ENCODE results near the gene RPAIN. TPM values are rescaled to one million over a fixed set of nuclear protein-coding genes. Genes with fewer than 3 reads are reported as not detected.

The RPAIN gene, protein sequence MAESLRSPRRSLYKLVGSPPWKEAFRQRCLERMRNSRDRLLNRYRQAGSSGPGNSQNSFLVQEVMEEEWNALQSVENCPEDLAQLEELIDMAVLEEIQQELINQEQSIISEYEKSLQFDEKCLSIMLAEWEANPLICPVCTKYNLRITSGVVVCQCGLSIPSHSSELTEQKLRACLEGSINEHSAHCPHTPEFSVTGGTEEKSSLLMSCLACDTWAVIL
- total RNA-seq (10 to 100 TPM; 37.8 to 53.8 (median 47.1) TPM), polyA plus RNA-seq (10 to 100 TPM; 21.3 to 32.9 (median 31.8) TPM)

DNA sequence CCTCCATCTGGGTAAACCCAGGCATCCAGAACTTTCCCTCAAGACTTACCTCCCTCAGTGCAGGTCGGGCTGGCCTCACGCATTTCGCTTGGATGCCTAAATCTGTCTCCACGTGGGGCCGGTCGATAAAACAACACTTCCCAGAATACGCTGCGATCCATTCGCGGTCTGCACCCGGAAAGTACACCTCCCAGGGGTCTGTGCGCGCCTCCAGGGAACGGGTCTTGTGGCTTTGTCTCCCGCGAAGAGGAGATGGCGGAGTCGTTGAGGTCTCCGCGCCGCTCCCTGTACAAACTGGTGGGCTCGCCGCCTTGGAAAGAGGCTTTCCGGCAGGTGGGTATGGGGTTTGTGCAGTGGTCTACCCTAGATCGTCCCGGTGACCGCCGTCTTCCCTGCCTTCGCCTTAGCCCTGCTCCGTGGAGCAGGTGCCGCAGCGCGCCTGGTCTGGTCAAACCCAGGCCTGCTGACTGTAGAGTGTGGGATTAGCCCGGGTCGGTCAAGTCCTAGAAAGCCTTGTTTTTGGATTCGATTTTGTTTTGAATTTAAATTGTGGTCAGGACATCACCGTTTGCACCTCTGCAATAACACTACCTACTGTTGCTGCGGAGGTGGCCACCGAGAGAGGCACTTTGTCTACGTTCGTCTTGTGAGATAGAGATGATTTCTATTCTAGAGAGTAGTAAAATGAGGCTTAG lies at the start of gene RPAIN:
Gene RPAIN (plus strand): TSS at position 224 of the 695 bp plus-strand sequence. CDS start 29 bp downstream, at position 253.
- Histone ChIP-seq H3K4me3 (peak within 1 kb of the TSS; percentile 54 to 83 (median 81)), H3K4me1 (peaks cover 0 to 37% (median 28%) of the 10 kb centered on the region in 4 donors), H3K36me3 (peaks cover 0 to 60% (median 20%) of the 10 kb centered on the region in 4 donors), H3K9me3 (no peaks in the 10 kb centered on the region), H3K27ac (peak within 1 kb of the TSS; percentile 80 to 91 (median 88)), H3K27me3 (no peaks in the 10 kb centered on the region)
- DNase-seq = peak; percentile 93
- TF ChIP-seq, protein P1, sequence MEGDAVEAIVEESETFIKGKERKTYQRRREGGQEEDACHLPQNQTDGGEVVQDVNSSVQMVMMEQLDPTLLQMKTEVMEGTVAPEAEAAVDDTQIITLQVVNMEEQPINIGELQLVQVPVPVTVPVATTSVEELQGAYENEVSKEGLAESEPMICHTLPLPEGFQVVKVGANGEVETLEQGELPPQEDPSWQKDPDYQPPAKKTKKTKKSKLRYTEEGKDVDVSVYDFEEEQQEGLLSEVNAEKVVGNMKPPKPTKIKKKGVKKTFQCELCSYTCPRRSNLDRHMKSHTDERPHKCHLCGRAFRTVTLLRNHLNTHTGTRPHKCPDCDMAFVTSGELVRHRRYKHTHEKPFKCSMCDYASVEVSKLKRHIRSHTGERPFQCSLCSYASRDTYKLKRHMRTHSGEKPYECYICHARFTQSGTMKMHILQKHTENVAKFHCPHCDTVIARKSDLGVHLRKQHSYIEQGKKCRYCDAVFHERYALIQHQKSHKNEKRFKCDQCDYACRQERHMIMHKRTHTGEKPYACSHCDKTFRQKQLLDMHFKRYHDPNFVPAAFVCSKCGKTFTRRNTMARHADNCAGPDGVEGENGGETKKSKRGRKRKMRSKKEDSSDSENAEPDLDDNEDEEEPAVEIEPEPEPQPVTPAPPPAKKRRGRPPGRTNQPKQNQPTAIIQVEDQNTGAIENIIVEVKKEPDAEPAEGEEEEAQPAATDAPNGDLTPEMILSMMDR (IDR thresholded peaks at IDR 0.05) = no peak
- TF ChIP-seq EP300 (IDR thresholded peaks at IDR 0.05) (no peak), POLR2A (IDR thresholded peaks at IDR 0.05) (peak; percentile 50 to 60), POLR2AphosphoS5 (IDR thresholded peaks at IDR 0.05) (peak; percentile 72 to 92 (median 85))
- intact Hi-C loops (cut with DNase I) = no loop called here
- WGBS, 2 donors = 0% methylated on average over 41 of the region's 41 CpGs

DNA sequence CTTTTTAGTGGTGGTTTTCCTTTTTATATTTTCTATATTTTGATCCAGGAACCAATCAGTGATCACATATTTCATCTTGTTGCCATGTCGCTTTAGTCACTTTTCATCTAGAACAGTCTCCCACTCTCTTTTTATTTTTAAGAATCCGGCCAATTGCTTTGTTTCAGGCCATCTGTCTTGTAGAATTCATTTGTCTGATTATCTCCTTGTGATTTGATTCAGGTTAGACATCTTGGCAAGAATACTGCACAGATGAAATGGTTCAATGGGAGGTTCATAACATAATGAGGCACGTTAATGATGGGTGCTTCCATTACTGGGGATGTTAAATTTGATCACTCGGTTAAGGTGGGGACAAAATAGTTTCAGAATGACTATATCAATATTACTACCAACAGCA lies 49.6 kb upstream of the RPAIN start:
- Histone ChIP-seq H3K4me1 (no peaks in the 10 kb centered on the region), H3K27me3 (no peaks in the 10 kb centered on the region), H3K4me3 (no peak overlapping the region), H3K27ac (no peak overlapping the region), H3K9me3 (no peaks in the 10 kb centered on the region), H3K36me3 (peaks cover 0 to 91% (median 34%) of the 10 kb centered on the region in 4 donors)
- 91% methylated on average over 4 of the region's 4 CpGs for WGBS, 2 donors
- DNase-seq = no peak
- intact Hi-C loops (cut with DNase I) = no loop called here
- TF ChIP-seq POLR2AphosphoS5 (IDR thresholded peaks at IDR 0.05) (no peak), POLR2A (IDR thresholded peaks at IDR 0.05) (no peak)
- TF ChIP-seq, protein P1 (IDR thresholded peaks at IDR 0.05) = no peak

DNA sequence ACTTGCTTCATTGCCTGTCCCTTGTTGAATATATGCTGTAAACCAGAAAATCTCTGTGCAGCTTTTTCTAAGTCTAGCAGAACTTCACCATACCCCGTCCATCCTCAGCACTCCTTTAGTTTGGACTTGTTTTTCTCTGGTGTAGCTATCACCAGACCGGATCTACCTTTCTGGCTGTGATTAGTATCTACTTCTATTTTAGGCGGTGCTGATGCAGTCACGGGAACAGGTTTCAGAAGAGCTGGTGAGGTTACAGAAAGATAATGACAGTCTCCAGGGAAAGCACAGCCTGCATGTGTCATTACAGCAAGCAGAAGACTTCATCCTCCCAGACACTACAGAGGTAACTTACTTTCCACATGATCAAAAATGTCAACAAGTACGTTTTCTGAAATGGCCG lies 46.9 kb upstream of the RPAIN start:
- no peak for DNase-seq
- Histone ChIP-seq H3K36me3 (peaks cover 6 to 98% (median 42%) of the 10 kb centered on the region in 4 donors), H3K27ac (no peak overlapping the region), H3K9me3 (no peaks in the 10 kb centered on the region), H3K4me1 (no peaks in the 10 kb centered on the region), H3K4me3 (no peak overlapping the region), H3K27me3 (no peaks in the 10 kb centered on the region)
- 77 to 85% methylated on average over 6 of the region's 6 CpGs for WGBS, 2 donors
- no peak for TF ChIP-seq EP300 (IDR thresholded peaks at IDR 0.05)
- TF ChIP-seq POLR2AphosphoS5 (IDR thresholded peaks at IDR 0.05) = no peak
- TF ChIP-seq, protein P1 (IDR thresholded peaks at IDR 0.05) = no peak
- no peak for TF ChIP-seq POLR2A (IDR thresholded peaks at IDR 0.05)
- intact Hi-C loops (cut with DNase I) = no loop called here

DNA sequence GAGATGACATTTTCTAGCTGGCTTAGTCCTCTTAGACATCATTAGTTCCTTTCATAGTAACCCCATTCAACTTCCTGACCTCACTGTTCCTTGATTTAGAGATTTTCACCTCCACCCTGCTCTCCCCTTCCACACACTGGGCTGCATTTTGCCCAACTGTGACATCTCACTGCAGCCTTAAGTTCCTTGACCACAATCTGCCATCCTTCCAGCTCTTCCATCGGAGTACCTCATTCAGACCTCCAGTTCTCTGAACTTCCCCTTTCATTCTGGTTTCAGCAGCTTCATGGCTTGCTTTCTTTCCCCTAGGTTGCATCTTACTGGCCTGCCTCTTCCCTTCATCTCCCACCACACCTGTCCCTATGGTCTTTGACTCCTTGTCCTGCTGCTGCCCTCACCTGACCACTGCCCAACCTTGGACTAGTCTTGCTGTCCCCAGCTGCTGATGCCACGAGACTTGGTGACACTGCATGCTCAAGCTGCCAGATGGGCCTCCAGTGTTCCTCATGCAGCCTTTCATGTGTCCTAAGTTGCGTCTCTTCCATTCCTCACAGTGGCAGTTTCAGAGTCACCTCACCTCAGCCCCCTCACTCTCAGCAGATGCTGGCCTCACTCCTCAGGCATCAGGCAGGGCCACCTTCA lies 41.3 kb upstream of the RPAIN start:
- WGBS, 2 donors = 94% methylated on average over 3 of the region's 3 CpGs

More for the DNA sequence above, 41.3 kb upstream of the RPAIN start:
- intact Hi-C loops (cut with DNase I) = no loop called here
- H3K27ac ChIP-seq = no peak overlapping the region
- no peak overlapping the region for H3K4me3 ChIP-seq
- peaks cover 26 to 100% (median 61%) of the 10 kb centered on the region in 4 donors for H3K36me3 ChIP-seq
- TF ChIP-seq EP300 (IDR thresholded peaks at IDR 0.05) = no peak
- TF ChIP-seq, protein P1 (IDR thresholded peaks at IDR 0.05) = no peak
- no peak for TF ChIP-seq POLR2AphosphoS5 (IDR thresholded peaks at IDR 0.05)
- TF ChIP-seq POLR2A (IDR thresholded peaks at IDR 0.05) = no peak
- no peaks in the 10 kb centered on the region for H3K4me1 ChIP-seq
- DNase-seq = no peak
- H3K27me3 ChIP-seq = no peaks in the 10 kb centered on the region
- H3K9me3 ChIP-seq = no peaks in the 10 kb centered on the region
